Cerebellar nuclear complex (tissue), 1 donor: ENCODE results near the gene NTF4.
"Not testable (repeated sequence)": the region's sequence is repeated elsewhere in the genome, so short reads cannot be mapped to it uniquely, and the experiment has no call there.

Experiments used
- DNase-seq, 2 experiments: peaks; one replicate each; lab custom pipeline; 2025; lab: John Stamatoyannopoulos, UW

The NTF4 gene

GRCh38 chr19:49056902-49057596 lies 7.6 kb downstream of the NTF4 start:
- DNase-seq = not testable (repeated sequence)

GRCh38 chr19:49056101-49056901 lies 8.3 kb downstream of the NTF4 start:
- no peak for DNase-seq

DNA sequence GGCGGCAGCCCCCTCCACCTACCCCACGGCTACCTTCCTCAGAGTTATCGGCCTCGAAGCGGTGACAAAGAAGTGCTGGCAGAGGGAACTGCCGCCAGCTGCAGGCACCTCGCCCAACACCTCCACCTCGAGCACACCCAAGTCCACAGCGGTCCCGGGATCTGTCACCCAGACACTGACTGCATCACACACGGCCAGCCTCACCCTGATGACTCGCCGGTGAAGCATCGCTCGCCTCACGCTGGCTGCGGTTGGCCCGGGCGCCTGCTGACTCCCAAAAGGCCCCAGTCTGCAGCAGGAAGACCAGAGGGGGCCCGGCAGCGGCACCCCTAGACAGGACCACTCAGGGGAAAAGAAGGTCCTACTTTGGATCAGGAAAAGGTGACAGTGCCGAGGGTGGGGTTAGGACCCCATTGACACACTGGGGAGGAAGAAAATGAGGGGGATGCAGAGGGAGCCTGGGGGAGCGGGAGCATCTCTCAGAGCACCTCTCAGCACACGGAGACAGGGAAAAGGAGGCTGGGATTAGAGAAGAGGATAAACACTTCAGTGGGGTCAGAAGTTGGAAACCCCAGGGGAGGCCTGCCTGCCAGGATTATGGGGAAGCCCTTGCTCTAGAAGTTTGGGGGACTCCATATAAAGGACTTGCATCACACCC lies 14.1 kb downstream of the NTF4 start:
- not testable (repeated sequence) for DNase-seq

- not testable (repeated sequence) for DNase-seq
These were observed 14.8 kb downstream of the NTF4 start for GRCh38 chr19:49049834-49050233.

DNA sequence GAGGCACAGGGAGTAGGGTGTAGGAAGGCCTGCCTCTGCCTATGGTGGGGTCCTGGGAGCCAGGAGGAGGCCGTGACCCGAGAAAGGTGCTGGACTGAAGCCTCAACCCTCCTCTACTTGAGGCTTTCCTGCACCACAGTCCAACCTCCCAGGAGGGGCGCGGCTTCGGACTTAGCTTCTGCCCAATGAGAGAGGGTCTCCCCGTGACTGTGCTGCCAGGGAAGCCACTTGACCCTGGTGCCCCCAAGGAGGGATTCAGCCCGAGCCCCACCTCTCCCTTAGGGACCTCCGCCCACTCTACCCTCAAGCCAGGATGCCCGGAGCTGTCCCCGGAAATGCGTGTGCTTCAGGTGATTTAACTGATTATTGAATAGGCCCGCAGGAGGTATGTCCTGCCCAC lies 15.6 kb downstream of the NTF4 start, which contains the start of gene CGB8:
TSS of gene CGB8 (minus strand) at position 101 of the 400 bp plus-strand sequence. CDS start 372 bp downstream, outside the sequence.
- not testable (repeated sequence) for DNase-seq

- DNase-seq = not testable (repeated sequence)
These were observed 21.1 kb downstream of the NTF4 start, which contains the start of gene CGB5 for GRCh38 chr19:49043548-49043947. CGB5 (plus strand) TSS chr19:49043848; CDS start chr19:49044210, 362 bp downstream.

- DNase-seq = not testable (repeated sequence)
These were observed 22.0 kb downstream of the NTF4 start for GRCh38 chr19:49042666-49043065.

GRCh38 chr19:49042177-49042576 lies 22.4 kb downstream of the NTF4 start:
- no peak for DNase-seq

DNA sequence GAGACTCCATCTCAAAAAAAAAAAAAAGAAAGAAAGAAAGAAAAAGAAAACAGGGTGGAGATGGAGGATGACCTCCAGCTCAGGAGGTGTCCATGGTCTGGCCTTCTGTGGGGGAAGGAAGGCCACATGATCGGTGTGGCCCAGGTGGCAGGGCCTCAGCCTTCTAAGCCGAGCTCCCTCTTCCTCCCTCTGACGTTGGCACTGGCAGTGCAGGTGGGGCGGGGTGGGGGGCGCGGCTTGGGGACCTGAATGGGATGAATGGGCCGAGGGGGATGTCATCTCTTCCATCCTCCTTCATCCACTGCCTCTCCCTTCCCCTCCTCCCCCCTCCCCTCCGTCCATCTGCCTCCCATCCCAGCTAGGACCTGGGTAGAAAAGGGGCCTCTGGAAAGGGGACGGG lies 24.9 kb downstream of the NTF4 start:
- DNase-seq = not testable (repeated sequence)

DNA sequence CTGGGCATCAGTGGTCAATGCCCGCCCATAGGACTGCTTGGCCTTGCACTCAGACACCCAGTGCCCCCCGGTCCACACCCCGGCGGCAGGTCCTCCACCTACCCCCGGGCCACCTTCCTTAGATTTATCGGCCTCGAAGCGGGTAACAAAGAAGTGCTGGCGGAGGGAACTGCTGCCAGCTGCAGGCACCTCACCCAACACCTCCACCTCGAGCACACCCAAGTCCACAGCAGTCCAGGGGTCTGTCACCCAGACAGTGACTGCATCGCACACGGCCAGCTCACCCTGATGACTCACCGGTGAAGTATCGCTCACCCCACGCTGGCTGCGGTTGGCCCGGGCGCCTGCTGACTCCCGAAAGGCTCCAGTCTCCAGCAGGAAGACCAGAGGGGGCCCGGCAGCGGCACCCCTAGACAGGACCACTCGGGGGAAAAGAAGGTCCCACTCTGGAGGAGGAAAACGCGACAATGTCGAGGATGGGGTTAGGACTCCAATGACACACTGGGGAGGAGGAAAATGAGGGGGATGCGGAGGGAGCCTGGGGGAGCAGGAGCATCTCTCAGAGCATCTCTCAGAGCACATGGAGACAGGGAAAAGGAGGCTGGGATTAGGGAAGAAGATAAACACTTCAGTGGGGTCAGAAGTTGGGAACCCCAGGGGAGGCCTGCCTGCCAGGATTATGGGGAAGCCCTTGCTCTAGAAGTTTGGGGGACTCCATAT lies 25.9 kb downstream of the NTF4 start:
- not testable (repeated sequence) for DNase-seq

DNA sequence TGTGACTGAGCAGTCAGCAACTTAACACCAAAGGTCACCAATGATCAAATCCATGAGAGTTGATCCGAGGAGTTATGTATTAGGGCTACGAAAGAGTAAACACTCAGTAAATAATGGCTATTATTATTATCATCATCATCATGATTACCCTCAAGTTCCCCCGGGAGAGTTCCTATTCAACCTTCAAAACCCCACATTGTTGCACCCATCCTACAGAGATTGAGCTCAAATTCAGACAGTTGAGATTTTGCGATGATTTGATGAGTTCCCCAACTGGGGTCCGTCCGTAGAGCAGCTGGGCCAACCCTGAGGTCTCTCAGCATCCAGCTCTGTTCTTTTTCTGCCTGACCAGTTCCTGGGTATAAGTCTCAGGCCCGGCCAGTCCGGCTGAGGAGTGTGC lies 26.5 kb downstream of the NTF4 start:
- not testable (repeated sequence) for DNase-seq

DNA sequence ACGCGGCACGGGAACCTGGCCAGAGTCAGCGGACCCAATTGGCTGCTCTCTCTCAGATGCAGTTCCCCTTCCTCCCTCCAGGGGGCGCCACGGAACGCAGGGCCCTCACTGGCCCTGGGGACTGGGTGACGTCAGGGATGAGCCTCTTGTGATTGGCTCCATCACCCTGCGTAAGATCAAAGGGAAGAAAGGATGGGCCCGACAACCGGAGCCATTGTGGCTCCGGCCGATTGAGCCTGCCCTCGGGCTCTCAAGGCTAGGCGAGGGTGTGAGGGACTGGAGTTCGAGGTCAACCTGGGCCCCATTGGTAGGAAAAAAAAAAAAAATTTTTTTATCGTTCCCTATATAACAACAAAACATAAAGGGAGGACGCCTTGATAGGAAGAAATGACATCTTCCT lies 27.8 kb downstream of the NTF4 start, which contains the start of gene CGB1:
TSS of gene CGB1 (minus strand) at position 81 of the 400 bp plus-strand sequence. CDS start 184 bp downstream, outside the sequence.
- not testable (repeated sequence) for DNase-seq

GRCh38 chr19:49031642-49032301 lies 32.8 kb downstream of the NTF4 start, which contains the start of gene CGB2:
CGB2 (plus strand) TSS chr19:49031890; CDS start chr19:49032096, 206 bp downstream.
- not testable (repeated sequence) for DNase-seq

DNA sequence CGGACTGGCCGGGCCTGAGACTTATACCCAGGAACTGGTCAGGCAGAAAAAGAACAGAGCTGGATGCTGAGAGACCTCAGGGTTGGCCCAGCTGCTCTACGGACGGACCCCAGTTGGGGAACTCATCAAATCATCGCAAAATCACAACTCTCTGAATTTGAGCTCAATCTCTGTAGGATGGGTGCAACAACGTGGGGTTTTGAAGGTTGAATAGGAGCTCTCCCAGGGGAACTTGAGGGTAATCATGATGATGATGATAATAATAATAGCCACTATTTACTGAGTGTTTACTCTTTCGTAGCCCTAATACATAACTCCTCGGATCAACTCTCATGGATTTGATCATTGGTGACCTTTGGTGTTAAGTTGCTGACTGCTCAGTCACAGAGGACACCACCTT lies 34.3 kb downstream of the NTF4 start:
- not testable (repeated sequence) for DNase-seq

- not testable (repeated sequence) for DNase-seq
These were observed 34.9 kb downstream of the NTF4 start for GRCh38 chr19:49029749-49030148.

DNA sequence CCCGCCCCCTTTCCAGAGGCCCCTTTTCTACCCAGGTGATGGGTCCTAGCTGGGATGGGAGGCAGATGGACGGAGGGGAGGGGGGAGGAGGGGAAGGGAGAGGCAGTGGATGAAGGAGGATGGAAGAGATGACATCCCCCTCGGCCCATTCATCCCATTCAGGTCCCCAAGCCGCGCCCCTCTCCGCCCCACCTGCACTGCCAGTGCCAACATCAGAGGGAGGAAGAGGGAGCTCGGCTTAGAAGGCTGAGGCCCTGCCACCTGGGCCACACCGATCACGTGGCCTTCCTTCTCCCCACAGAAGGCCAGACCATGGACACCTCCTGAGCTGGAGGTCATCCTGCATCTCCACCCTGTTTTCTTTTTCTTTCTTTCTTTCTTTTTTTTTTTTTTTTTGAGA lies 35.9 kb downstream of the NTF4 start:
- not testable (repeated sequence) for DNase-seq

GRCh38 chr19:49025599-49025998 lies 39.0 kb downstream of the NTF4 start:
- DNase-seq = not testable (repeated sequence)

GRCh38 chr19:49025088-49025487 lies 39.5 kb downstream of the NTF4 start:
- not testable (repeated sequence) for DNase-seq

- DNase-seq = not testable (repeated sequence)
These were observed 40.4 kb downstream of the NTF4 start, which contains the start of gene CGB3 for GRCh38 chr19:49024233-49024632. CGB3 (minus strand) TSS chr19:49024333; CDS start chr19:49023971, 362 bp downstream.

DNA sequence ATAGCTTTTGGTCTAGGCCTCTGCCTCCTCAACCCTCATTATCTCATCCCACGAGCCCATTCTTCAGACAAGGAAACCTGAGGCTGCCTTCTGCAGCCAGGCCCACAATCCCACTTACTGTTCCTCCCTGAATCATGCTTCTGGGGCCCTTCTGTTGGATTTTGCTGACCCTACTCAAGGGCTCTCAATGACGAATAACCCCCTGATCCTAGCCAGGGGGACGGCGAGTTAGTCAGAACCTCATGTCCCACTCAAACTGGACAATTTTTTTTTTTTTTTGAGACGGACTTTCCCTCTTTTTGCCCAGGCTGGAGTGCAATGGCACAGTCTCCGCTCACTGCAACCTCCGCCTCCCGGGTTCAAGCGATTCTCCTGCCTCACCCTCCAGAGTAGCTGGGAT lies 42.5 kb downstream of the NTF4 start:
- no peak for DNase-seq
